Glomerular endothelial cell (primary cell): ENCODE data around the gene PIM2. TPM values are rescaled to one million over a fixed set of nuclear protein-coding genes. Genes with fewer than 3 reads are reported as not detected.

ENCODE experiments used
- DNase-seq: peaks from one replicate; pipeline ENCODE4 v3.0.0-alpha.2; 2011; ENCODE audit warnings: low read depth, low spot score; ENCODE audit errors: extremely low read depth
- total RNA-seq: library from RNA; depleted of rRNA; stranded (reverse); fragments of >200 nt; gene quantifications from 2 replicates; pipeline ENCODE4 v1.2.3, GENCODE V29; 2015

The PIM2 gene
- total RNA-seq, 1 donor from 2014 or later = 5.3 TPM

- DNase-seq = no peak
Observed at GRCh38 chrX:48909703-48910294, 9.0 kb downstream of the PIM2 start.

GRCh38 chrX:48908600-48908999, 10.2 kb downstream of the PIM2 start:
- no peak for DNase-seq

GRCh38 chrX:48905090-48905790, 13.6 kb downstream of the PIM2 start:
- no peak for DNase-seq

GRCh38 chrX:48904626-48905025, 14.2 kb downstream of the PIM2 start:
- DNase-seq = no peak

GRCh38 chrX:48904180-48904579, 14.6 kb downstream of the PIM2 start:
- no peak for DNase-seq

GRCh38 chrX:48903290-48903689, 15.5 kb downstream of the PIM2 start:
- no peak for DNase-seq

- no peak for DNase-seq
Observed at GRCh38 chrX:48902776-48903175, 16.0 kb downstream of the PIM2 start.

GRCh38 chrX:48902135-48902534, 16.7 kb downstream of the PIM2 start:
- no peak for DNase-seq

- no peak for DNase-seq
Observed at GRCh38 chrX:48901069-48901468, 17.8 kb downstream of the PIM2 start.

GRCh38 chrX:48899078-48899410, 19.8 kb downstream of the PIM2 start:
- DNase-seq = no peak

- DNase-seq = peak; percentile 68
Observed at GRCh38 chrX:48897625-48898306, 21.1 kb downstream of the PIM2 start, which contains the start of the genes PQBP1 and TIMM17B. Gene PQBP1 (plus strand): TSS chrX:48897930. CDS start chrX:48898510, 580 bp downstream. Gene TIMM17B (minus strand): TSS chrX:48897768. CDS start chrX:48897749, 19 bp downstream.

GRCh38 chrX:48897157-48897624, 21.6 kb downstream of the PIM2 start:
- no peak for DNase-seq

- no peak for DNase-seq
Observed at GRCh38 chrX:48896611-48897011, 22.2 kb downstream of the PIM2 start.

- DNase-seq = no peak
Observed at GRCh38 chrX:48894891-48895290, 23.9 kb downstream of the PIM2 start.

- DNase-seq = no peak
Observed at GRCh38 chrX:48893556-48894348, 25.1 kb downstream of the PIM2 start.

- DNase-seq = no peak
Observed at GRCh38 chrX:48892896-48893295, 25.9 kb downstream of the PIM2 start.

GRCh38 chrX:48891402-48892288, 27.2 kb downstream of the PIM2 start:
- DNase-seq = no peak

GRCh38 chrX:48890934-48891401, 27.9 kb downstream of the PIM2 start:
- no peak for DNase-seq

- DNase-seq = no peak
Observed at GRCh38 chrX:48890296-48890925, 28.4 kb downstream of the PIM2 start.
